PC-9 (cell line): ENCODE data around the gene RBM5.

Experiments
- EZH2 ChIP-seq: fragments of 200-600 bp; sonication (generic); IDR thresholded peaks from 2 replicates; pipeline ENCODE4 v1.8.0; 2017; ENCODE audit warnings: antibody characterized with exemption, low read depth
- TF ChIP-seq, protein P1 (sequence below): fragments of 200-600 bp; sonication (generic); conservative IDR thresholded peaks from 2 replicates; pipeline ENCODE4 v1.6.1; 2017; ENCODE audit warnings: mixed run types, antibody characterized with exemption, mild to moderate bottlenecking, moderate library complexity

DNA sequence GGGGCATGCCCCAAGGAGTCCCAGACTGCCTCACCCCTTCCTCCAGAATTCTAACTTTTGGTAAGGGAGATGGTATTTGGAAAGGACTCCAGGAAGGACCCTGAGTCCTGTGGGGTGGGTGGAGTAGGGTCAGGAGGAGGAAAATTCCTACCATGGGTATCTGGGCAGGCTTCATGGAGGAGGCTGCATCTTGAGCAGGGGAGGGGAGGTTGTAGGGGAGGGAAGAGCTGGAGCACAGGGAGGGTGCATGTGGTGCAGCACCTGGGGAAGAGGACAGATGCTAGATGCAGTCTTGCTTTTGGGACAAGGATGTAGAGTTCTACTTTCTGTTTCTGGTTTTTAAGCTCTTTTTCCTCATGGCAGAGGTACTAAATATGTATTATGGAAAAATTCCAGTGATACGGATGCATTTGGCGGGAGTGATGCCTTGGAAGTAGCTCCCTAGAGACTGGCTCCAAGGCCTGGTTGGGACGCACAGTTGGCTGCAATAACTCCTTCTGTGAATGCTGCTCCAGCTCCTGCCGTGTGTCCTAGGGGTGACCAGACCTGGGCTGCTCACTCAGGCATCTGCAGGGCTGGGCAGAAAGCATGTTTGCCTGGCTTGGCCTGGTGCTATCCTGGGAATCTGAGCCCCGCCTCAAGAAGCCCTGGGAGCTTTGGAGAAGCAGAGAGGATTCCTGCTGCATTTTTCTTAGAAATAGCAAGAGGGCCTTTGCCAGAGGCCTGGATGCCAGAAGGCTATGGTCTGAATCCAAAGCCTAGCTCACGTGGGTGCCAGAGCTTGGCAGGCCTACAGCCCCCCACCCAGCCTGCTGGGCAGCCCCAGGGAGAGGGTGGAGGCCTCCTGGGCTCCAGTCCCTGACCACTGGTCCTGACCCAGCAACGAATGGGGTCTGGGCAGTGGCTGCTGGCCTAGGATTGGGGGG, 76.5 kb downstream of the RBM5 start:
- TF ChIP-seq, protein P1, sequence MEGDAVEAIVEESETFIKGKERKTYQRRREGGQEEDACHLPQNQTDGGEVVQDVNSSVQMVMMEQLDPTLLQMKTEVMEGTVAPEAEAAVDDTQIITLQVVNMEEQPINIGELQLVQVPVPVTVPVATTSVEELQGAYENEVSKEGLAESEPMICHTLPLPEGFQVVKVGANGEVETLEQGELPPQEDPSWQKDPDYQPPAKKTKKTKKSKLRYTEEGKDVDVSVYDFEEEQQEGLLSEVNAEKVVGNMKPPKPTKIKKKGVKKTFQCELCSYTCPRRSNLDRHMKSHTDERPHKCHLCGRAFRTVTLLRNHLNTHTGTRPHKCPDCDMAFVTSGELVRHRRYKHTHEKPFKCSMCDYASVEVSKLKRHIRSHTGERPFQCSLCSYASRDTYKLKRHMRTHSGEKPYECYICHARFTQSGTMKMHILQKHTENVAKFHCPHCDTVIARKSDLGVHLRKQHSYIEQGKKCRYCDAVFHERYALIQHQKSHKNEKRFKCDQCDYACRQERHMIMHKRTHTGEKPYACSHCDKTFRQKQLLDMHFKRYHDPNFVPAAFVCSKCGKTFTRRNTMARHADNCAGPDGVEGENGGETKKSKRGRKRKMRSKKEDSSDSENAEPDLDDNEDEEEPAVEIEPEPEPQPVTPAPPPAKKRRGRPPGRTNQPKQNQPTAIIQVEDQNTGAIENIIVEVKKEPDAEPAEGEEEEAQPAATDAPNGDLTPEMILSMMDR = no peak
- no peak for TF ChIP-seq EZH2
